ENCODE measurements around the gene PPP2R2B. TPM values are rescaled to one million over a fixed set of nuclear protein-coding genes. Genes with fewer than 3 reads are reported as not detected.

The PPP2R2B gene
- total RNA-seq, 1 experiment from 2014 or later, result 0.04 TPM

GRCh38 chr5:146716636-146717035 is 161.9 kb downstream of the PPP2R2B start:
- no peaks in the 10 kb centered on the region for H3K9me3 ChIP-seq (replicated peaks)
- H3K4me1 ChIP-seq, result no peaks in the 10 kb centered on the region
- DNase-seq, result no peak
- H3K36me3 ChIP-seq, result no peaks in the 10 kb centered on the region
- no peak overlapping the region for H3K4me3 ChIP-seq
- H3K27ac ChIP-seq, result no peak overlapping the region
- H3K27me3 ChIP-seq, result no peaks in the 10 kb centered on the region

GRCh38 chr5:146710348-146710747 is 168.2 kb downstream of the PPP2R2B start:
- H3K9me3 ChIP-seq (replicated peaks), result no peaks in the 10 kb centered on the region
- H3K27me3 ChIP-seq, result no peaks in the 10 kb centered on the region
- no peak overlapping the region for H3K27ac ChIP-seq
- H3K4me3 ChIP-seq, result no peak overlapping the region
- DNase-seq, result no peak
- no peaks in the 10 kb centered on the region for H3K4me1 ChIP-seq
- H3K36me3 ChIP-seq, result no peaks in the 10 kb centered on the region

GRCh38 chr5:146707316-146707715 is 171.2 kb downstream of the PPP2R2B start:
- no peaks in the 10 kb centered on the region for H3K27me3 ChIP-seq
- no peaks in the 10 kb centered on the region for H3K4me1 ChIP-seq
- no peaks in the 10 kb centered on the region for H3K36me3 ChIP-seq
- no peak overlapping the region for H3K27ac ChIP-seq
- no peaks in the 10 kb centered on the region for H3K9me3 ChIP-seq (replicated peaks)
- H3K4me3 ChIP-seq, result no peak overlapping the region
- DNase-seq, result no peak

GRCh38 chr5:146706321-146706972 is 172.1 kb downstream of the PPP2R2B start:
- H3K27me3 ChIP-seq, result no peaks in the 10 kb centered on the region
- H3K4me1 ChIP-seq, result no peaks in the 10 kb centered on the region
- peak; percentile 8 to 15 for DNase-seq
- H3K9me3 ChIP-seq (replicated peaks), result no peaks in the 10 kb centered on the region
- H3K4me3 ChIP-seq, result no peak overlapping the region
- H3K27ac ChIP-seq, result no peak overlapping the region
- H3K36me3 ChIP-seq, result no peaks in the 10 kb centered on the region

- Histone ChIP-seq H3K27me3 (no peaks in the 10 kb centered on the region), H3K27ac (no peak overlapping the region), H3K36me3 (no peaks in the 10 kb centered on the region), H3K4me3 (no peak overlapping the region), H3K4me1 (no peaks in the 10 kb centered on the region), H3K9me3 (replicated peaks) (no peaks in the 10 kb centered on the region)
- no peak for DNase-seq
Measured at GRCh38 chr5:146704949-146705665, 173.4 kb downstream of the PPP2R2B start.

GRCh38 chr5:146703899-146704298 is 174.7 kb downstream of the PPP2R2B start:
- no peaks in the 10 kb centered on the region for H3K4me1 ChIP-seq
- H3K4me3 ChIP-seq, result no peak overlapping the region
- H3K9me3 ChIP-seq (replicated peaks), result no peaks in the 10 kb centered on the region
- H3K27me3 ChIP-seq, result no peaks in the 10 kb centered on the region
- no peaks in the 10 kb centered on the region for H3K36me3 ChIP-seq
- H3K27ac ChIP-seq, result no peak overlapping the region
- DNase-seq, result no peak

- Histone ChIP-seq H3K4me1 (no peaks in the 10 kb centered on the region), H3K27ac (no peak overlapping the region), H3K9me3 (replicated peaks) (no peaks in the 10 kb centered on the region), H3K36me3 (no peaks in the 10 kb centered on the region), H3K27me3 (no peaks in the 10 kb centered on the region), H3K4me3 (no peak overlapping the region)
- DNase-seq, result no peak
Measured at GRCh38 chr5:146703499-146703898, 175.1 kb downstream of the PPP2R2B start.

GRCh38 chr5:146699664-146700418 is 178.7 kb downstream of the PPP2R2B start:
- H3K27me3 ChIP-seq, result no peaks in the 10 kb centered on the region
- DNase-seq, result no peak
- no peaks in the 10 kb centered on the region for H3K4me1 ChIP-seq
- H3K27ac ChIP-seq, result no peak overlapping the region
- H3K9me3 ChIP-seq (replicated peaks), result no peaks in the 10 kb centered on the region
- H3K36me3 ChIP-seq, result no peaks in the 10 kb centered on the region
- no peak overlapping the region for H3K4me3 ChIP-seq

DNA sequence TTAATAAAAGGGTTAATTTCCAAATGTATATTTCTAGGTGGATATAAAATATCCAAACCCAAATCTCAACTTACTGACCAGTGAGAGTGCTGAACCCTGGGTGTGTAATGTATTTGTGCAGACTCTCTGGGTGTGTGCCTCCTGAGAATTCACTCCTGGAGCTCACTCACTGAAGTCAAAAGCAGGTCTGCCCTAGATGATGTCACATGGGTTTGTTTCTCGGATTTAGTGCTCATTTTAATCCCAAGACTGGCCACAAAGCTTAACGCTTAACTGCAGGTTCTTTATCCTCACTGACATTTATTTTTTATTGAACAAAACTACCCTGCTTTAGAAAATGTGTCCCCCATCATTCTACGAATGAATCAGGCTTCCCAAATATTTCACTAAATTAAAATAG is 179.4 kb downstream of the PPP2R2B start:
- no peaks in the 10 kb centered on the region; the same call in 1 of the 2 replicates for H3K27me3 ChIP-seq
- no peak overlapping the region for H3K4me3 ChIP-seq
- H3K4me1 ChIP-seq, result no peaks in the 10 kb centered on the region
- no peak for DNase-seq
- no peaks in the 10 kb centered on the region for H3K36me3 ChIP-seq
- H3K27ac ChIP-seq, result no peak overlapping the region
- no peaks in the 10 kb centered on the region for H3K9me3 ChIP-seq (replicated peaks)

DNA sequence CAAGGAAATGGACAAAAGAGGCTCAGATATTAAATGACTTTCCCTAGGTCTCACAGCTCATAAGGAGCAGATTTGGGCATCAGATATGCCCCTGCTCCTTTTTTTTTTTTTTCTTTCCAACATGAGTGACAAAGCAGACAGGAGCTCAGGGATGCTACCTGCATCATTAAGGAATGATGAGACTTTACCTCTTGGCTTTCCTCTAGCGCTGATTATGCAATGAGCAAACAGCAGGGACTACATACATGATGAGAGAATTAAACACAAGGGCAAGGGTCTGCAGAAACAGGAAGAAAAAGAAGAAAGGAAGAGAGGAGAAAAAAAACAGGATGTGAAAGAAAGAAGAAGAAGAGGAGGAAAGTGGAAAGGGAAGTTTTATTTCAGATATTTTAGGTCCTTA is 179.9 kb downstream of the PPP2R2B start:
- DNase-seq, result no peak
- Histone ChIP-seq H3K4me1 (no peaks in the 10 kb centered on the region), H3K9me3 (replicated peaks) (no peaks in the 10 kb centered on the region), H3K27me3 (no peaks in the 10 kb centered on the region; the same call in 1 of the 2 replicates), H3K27ac (no peak overlapping the region), H3K4me3 (no peak overlapping the region), H3K36me3 (no peaks in the 10 kb centered on the region)

DNA sequence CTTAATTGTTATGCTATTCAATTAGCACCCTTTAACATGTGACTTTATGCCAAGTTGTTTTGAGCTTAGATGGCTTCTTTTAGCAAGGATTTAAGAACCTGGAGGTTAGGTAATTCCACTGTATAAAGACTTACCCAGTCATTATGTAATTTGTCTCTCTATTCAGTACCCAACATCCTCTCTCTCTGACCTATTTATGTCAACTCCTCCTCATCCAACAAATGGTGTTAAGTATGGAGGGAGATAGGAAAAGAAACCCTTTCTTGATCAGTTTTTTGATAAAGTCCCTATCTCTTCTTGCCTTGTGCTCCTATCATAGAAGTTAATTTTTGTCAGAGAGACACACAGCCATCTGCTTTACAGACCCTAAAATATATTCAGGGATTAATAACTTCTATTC is 181.3 kb downstream of the PPP2R2B start:
- Histone ChIP-seq H3K27me3 (no peaks in the 10 kb centered on the region; the same call in 1 of the 2 replicates), H3K4me3 (no peak overlapping the region), H3K36me3 (no peaks in the 10 kb centered on the region), H3K27ac (no peak overlapping the region), H3K4me1 (no peaks in the 10 kb centered on the region), H3K9me3 (replicated peaks) (no peaks in the 10 kb centered on the region)
- DNase-seq, result no peak

DNA sequence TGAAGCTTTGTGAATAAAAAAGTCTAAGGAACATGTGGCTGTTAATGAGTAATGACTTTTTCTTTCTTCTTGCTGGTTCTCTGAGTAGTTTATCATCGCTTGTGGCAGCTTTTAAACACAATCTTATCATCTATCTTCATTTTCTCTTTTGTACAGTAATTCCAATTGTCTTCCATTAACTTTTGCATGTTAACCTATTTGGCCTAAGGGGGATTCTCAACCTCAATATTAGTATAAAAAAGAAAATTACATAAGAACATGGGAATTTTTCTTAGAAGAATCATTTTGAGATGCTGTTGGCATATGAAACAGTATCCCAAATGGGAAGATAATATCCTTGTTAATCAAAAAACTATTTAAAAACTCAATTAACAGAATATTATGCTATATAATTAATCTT is 182.9 kb downstream of the PPP2R2B start:
- Histone ChIP-seq H3K4me3 (no peak overlapping the region), H3K4me1 (no peaks in the 10 kb centered on the region), H3K9me3 (replicated peaks) (no peaks in the 10 kb centered on the region), H3K36me3 (no peaks in the 10 kb centered on the region), H3K27me3 (no peaks in the 10 kb centered on the region; the same call in 1 of the 2 replicates), H3K27ac (no peak overlapping the region)
- no peak for DNase-seq

GRCh38 chr5:146690880-146691355 is 187.6 kb downstream of the PPP2R2B start:
- no peak overlapping the region for H3K27ac ChIP-seq
- H3K4me3 ChIP-seq, result no peak overlapping the region
- peaks cover 5% of the 10 kb centered on the region for H3K27me3 ChIP-seq
- no peaks in the 10 kb centered on the region for H3K4me1 ChIP-seq
- H3K9me3 ChIP-seq (replicated peaks), result no peaks in the 10 kb centered on the region
- DNase-seq, result no peak
- H3K36me3 ChIP-seq, result no peaks in the 10 kb centered on the region

DNA sequence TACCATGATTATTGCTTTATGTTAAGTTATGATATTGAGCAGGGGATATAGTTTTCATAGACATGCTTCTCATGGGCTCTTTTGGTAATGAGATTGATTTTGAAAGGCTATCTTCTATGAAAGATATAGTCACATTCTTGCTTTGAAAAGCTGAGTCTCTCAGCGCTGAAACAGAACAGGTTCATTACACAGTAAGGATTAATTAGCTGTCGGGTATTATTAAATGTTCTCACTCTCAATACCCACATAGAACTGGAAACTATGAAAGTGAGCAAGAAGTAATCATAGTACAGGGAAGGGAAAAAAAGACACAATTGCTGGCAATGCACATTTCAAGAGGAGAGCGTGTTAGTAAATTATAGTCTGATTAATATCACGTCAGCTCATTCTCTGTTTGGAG is 190.9 kb downstream of the PPP2R2B start:
- no peaks in the 10 kb centered on the region for H3K4me1 ChIP-seq
- DNase-seq, result no peak
- peaks cover 9% of the 10 kb centered on the region; the same call in 1 of the 2 replicates for H3K27me3 ChIP-seq
- no peak overlapping the region for H3K27ac ChIP-seq
- no peak overlapping the region for H3K4me3 ChIP-seq
- no peaks in the 10 kb centered on the region for H3K36me3 ChIP-seq
- no peaks in the 10 kb centered on the region for H3K9me3 ChIP-seq (replicated peaks)

DNA sequence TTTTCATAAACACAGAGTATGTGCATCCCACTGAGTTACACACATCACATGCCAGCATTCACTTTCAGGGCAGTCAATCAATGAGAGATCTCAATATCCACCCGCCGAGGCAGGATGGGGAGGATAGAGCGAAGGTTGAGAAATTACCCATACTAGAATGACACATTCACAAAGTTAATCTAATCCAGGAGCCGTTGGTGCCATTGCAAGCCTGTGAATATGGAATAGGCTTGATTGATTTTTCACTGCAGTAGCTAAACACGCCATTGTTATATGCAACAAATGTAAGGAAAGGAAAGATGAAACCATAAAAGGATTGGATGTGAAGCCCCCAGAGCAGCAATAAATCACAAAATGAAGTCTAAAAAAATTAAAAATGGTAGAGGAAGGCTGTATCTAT is 194.7 kb downstream of the PPP2R2B start:
- Histone ChIP-seq H3K4me1 (no peaks in the 10 kb centered on the region), H3K27me3 (peaks cover 9% of the 10 kb centered on the region; the same call in 1 of the 2 replicates), H3K9me3 (replicated peaks) (no peaks in the 10 kb centered on the region), H3K27ac (no peak overlapping the region), H3K4me3 (no peak overlapping the region), H3K36me3 (no peaks in the 10 kb centered on the region)
- no peak for DNase-seq
